HG03280 (cell line): Measurements from ENCODE around the gene DNASE2.

Experiments
- ATAC-seq: cut with Tn5 transposase; IDR thresholded peaks from one replicate; pipeline ENCODE4 v1.9.1; 2021; ENCODE audit warnings: mild to moderate bottlenecking, moderate library complexity; ENCODE audit not compliant: unreplicated experiment

Gene DNASE2

GRCh38 chr19:12834976-12835757 is 46.1 kb downstream of the DNASE2 start:
- ATAC-seq = no peak

- ATAC-seq = no peak
Observed at GRCh38 chr19:12834566-12834943, 46.7 kb downstream of the DNASE2 start, which contains the start of gene RTBDN. Gene RTBDN, minus strand, starts transcription at chr19:12834579. Its CDS starts 4,600 bp downstream, at chr19:12829979.

GRCh38 chr19:12833738-12834565 is 47.3 kb downstream of the DNASE2 start:
- ATAC-seq = no peak

- no peak for ATAC-seq
Observed at GRCh38 chr19:12833418-12833737, 47.9 kb downstream of the DNASE2 start.

GRCh38 chr19:12828494-12828893 is 52.8 kb downstream of the DNASE2 start:
- ATAC-seq = no peak

GRCh38 chr19:12825254-12826131 is 55.8 kb downstream of the DNASE2 start:
- no peak for ATAC-seq
